ENCODE measurements around the gene HTR3A.

DNA sequence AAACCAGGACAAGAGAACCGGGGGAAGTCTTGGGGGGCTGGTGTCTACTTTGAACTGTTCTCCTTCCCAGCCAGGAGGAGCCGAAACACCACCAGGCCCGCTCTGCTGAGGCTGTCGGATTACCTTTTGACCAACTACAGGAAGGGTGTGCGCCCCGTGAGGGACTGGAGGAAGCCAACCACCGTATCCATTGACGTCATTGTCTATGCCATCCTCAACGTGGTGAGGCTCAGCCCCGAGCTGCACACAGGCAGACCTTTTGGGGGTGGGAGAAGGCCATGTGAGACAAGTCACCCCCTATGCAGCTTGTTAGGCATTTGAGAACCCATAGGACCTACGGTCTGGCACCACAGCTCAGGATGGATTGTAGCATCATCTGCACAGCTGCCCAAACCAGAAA is 2.8 kb downstream of the HTR3A start:
- TF ChIP-seq POLR2A (IDR thresholded peaks at IDR 0.05; ENCODE audit: low read depth, low read length) (no peak), POLR2AphosphoS5 (IDR thresholded peaks at IDR 0.05; ENCODE audit: low read depth, low read length) (no peak), TAF1 (IDR thresholded peaks at IDR 0.05; ENCODE audit: borderline replicate concordance, low read depth, low read length) (no peak)

Measured in GM12892 (cell line).